H9 (cell line): ENCODE results near the gene OR52K1. TPM values are rescaled to one million over a fixed set of nuclear protein-coding genes. Genes with fewer than 3 reads are reported as not detected.
A peak's percentile ranks its signal among the peaks of the same experiment; 100 is the strongest.

Experiments
- DNase-seq: peaks from one replicate; pipeline ENCODE4 v3.0.0-alpha.2; 2017
- H2AFZ ChIP-seq: one replicate; pipeline ENCODE4 v1.6.1; 2013; ENCODE audit warnings: mild to moderate bottlenecking, low read length, control low read depth, moderate library complexity
- H2AK5ac ChIP-seq: 2 replicates; pipeline ENCODE4 v1.6.1; 2013; ENCODE audit warnings: low read length, control low read depth, mixed read lengths; ENCODE audit not compliant: insufficient read length
- H2BK120ac ChIP-seq: one replicate; pipeline ENCODE4 v1.6.1; 2013; ENCODE audit warnings: low read depth, mild to moderate bottlenecking, low read length, control low read depth, inconsistent platforms; ENCODE audit not compliant: poor library complexity, severe bottlenecking
- H2BK12ac ChIP-seq: 2 replicates; pipeline ENCODE4 v1.6.1; 2013; ENCODE audit warnings: low read length, control low read depth, mixed read lengths, low read depth; ENCODE audit not compliant: insufficient read length
- H2BK15ac ChIP-seq: 2 replicates; pipeline ENCODE4 v1.6.1; 2013; ENCODE audit warnings: low read depth, low read length, control low read depth
- H2BK20ac ChIP-seq: one replicate; pipeline ENCODE4 v1.6.1; 2013; ENCODE audit warnings: low read depth, mild to moderate bottlenecking, low read length, control low read depth, inconsistent platforms; ENCODE audit not compliant: poor library complexity, severe bottlenecking
- H2BK5ac ChIP-seq: 2 replicates; pipeline ENCODE4 v1.6.1; 2013; ENCODE audit warnings: low read length, control low read depth, mixed read lengths; ENCODE audit not compliant: insufficient read length
- H3K14ac ChIP-seq: 2 replicates; pipeline ENCODE4 v1.6.1; 2013; ENCODE audit warnings: low read length, control low read depth; ENCODE audit not compliant: insufficient read depth
- H3K18ac ChIP-seq: 2 replicates; pipeline ENCODE4 v1.6.1; 2013; ENCODE audit warnings: low read depth, mild to moderate bottlenecking, mixed read lengths, low read length, control low read depth; ENCODE audit not compliant: insufficient read length
- H3K23ac ChIP-seq: 2 replicates; pipeline ENCODE4 v1.6.1; 2013; ENCODE audit warnings: low read length, control low read depth, mixed read lengths, low read depth; ENCODE audit not compliant: insufficient read length
- H3K23me2 ChIP-seq: 2 replicates; pipeline ENCODE4 v1.6.1; 2013; ENCODE audit warnings: low read depth, mild to moderate bottlenecking, mixed read lengths, low read length, control low read depth; ENCODE audit not compliant: insufficient read length, poor library complexity, severe bottlenecking
- H3K27ac ChIP-seq: 2 replicates; pipeline ENCODE4 v1.5.1; 2013; ENCODE audit warnings: low read length, control low read depth, mixed read lengths, low read depth; ENCODE audit not compliant: insufficient read length
- H3K27me3 ChIP-seq: 2 replicates; pipeline ENCODE4 v1.6.1; 2013; ENCODE audit warnings: low read length, control low read depth, inconsistent platforms; ENCODE audit not compliant: insufficient read depth
- H3K4ac ChIP-seq: 2 replicates; pipeline ENCODE4 v1.6.1; 2013; ENCODE audit warnings: low read depth, mild to moderate bottlenecking, control low read depth, inconsistent platforms, low read length, moderate library complexity
- H3K4me1 ChIP-seq: 2 replicates; pipeline ENCODE4 v1.6.1; 2013; ENCODE audit warnings: low read length, control low read depth, inconsistent platforms; ENCODE audit not compliant: insufficient read depth
- H3K4me2 ChIP-seq: 2 replicates; pipeline ENCODE4 v1.6.1; 2013; ENCODE audit warnings: low read length, control low read depth, mixed read lengths; ENCODE audit not compliant: insufficient read length, insufficient read depth
- H3K56ac ChIP-seq: 2 replicates; pipeline ENCODE4 v1.6.1; 2013; ENCODE audit warnings: low read depth, mild to moderate bottlenecking, mixed read lengths, low read length, control low read depth; ENCODE audit not compliant: insufficient read length
- H3K79me1 ChIP-seq: 2 replicates; pipeline ENCODE4 v1.6.1; 2013; ENCODE audit warnings: low read depth, mild to moderate bottlenecking, moderate library complexity, low read length, control low read depth, inconsistent platforms; ENCODE audit not compliant: insufficient read depth, poor library complexity, severe bottlenecking
- H3K79me2 ChIP-seq: 2 replicates; pipeline ENCODE4 v1.6.1; 2013; ENCODE audit warnings: low read length, control low read depth, inconsistent platforms; ENCODE audit not compliant: insufficient read depth
- H3K9ac ChIP-seq: 2 replicates; pipeline ENCODE4 v1.6.1; 2013; ENCODE audit warnings: low read length, control low read depth, mixed read lengths; ENCODE audit not compliant: insufficient read length; ENCODE audit errors: extremely low read depth
- H3K9me3 ChIP-seq: one replicate; pipeline ENCODE4 v1.6.1; 2013; ENCODE audit warnings: low read depth, low read length, inconsistent platforms; ENCODE audit not compliant: control insufficient read depth
- H3T11ph ChIP-seq: one replicate; pipeline ENCODE4 v1.6.1; 2013; ENCODE audit warnings: mild to moderate bottlenecking, low read length, control low read depth, inconsistent platforms
- H4K20me1 ChIP-seq: one replicate; pipeline ENCODE4 v1.6.1; 2013; ENCODE audit not compliant: control insufficient read depth, insufficient read length, insufficient read depth
- H4K5ac ChIP-seq: 2 replicates; pipeline ENCODE4 v1.6.1; 2013; ENCODE audit warnings: low read depth, mild to moderate bottlenecking, mixed read lengths, low read length, control low read depth; ENCODE audit not compliant: insufficient read length
- H4K8ac ChIP-seq: replicated peaks from 2 replicates; pipeline ENCODE4 v1.6.1; 2013; ENCODE audit warnings: low read length, control low read depth, mixed read lengths, low read depth; ENCODE audit not compliant: insufficient read length
- H4K91ac ChIP-seq: 2 replicates; pipeline ENCODE4 v1.6.1; 2013; ENCODE audit warnings: low read depth, mild to moderate bottlenecking, moderate library complexity, mixed read lengths, low read length, control low read depth; ENCODE audit not compliant: insufficient read length
- H3K27ac Mint-ChIP-seq, 3 experiments: 2 replicates in 2 of 3; 3 replicates in 1 of 3; pipeline ENCODE4 v1.8.0; 2020 to 2021; ENCODE audit warnings: mixed read lengths in 3 of 3, mild to moderate bottlenecking in 1 of 3, moderate library complexity in 1 of 3
- H3K27me3 Mint-ChIP-seq: 2 replicates; pipeline ENCODE4 v1.8.0; 2021; ENCODE audit warnings: low read depth, mild to moderate bottlenecking, moderate library complexity, mixed read lengths
- H3K36me3 Mint-ChIP-seq, 3 experiments: 2 replicates in 2 of 3; 3 replicates in 1 of 3; pipeline ENCODE4 v1.8.0; 2020 to 2021; ENCODE audit warnings: low read depth in 3 of 3, mixed read lengths in 3 of 3; ENCODE audit not compliant: insufficient read depth in 1 of 3
- H3K4me1 Mint-ChIP-seq, 2 experiments: 2 replicates each; pipeline ENCODE4 v1.8.0; 2020; ENCODE audit warnings: mixed read lengths in 2 of 2
- H3K4me3 Mint-ChIP-seq, 2 experiments: 2 replicates in 1 of 2; 3 replicates in 1 of 2; pipeline ENCODE4 v1.8.0; 2020 to 2021; ENCODE audit warnings: mild to moderate bottlenecking in 2 of 2, mixed read lengths in 2 of 2, moderate library complexity in 1 of 2
- H3K9me3 Mint-ChIP-seq, 2 experiments: 2 replicates in 1 of 2; 3 replicates in 1 of 2; pipeline ENCODE4 v1.8.0; 2020; ENCODE audit warnings: mild to moderate bottlenecking in 2 of 2, mixed read lengths in 2 of 2, moderate library complexity in 1 of 2
- WGBS: extraction: QIAGEN DNeasy Blood & Tissue Kit; methylation state at CpG from one replicate; pipeline ENCODE4 v1.1.7; 2013; ENCODE audit warnings: missing lambda C conversion rate, low lambda C conversion rate, mixed read lengths; ENCODE audit not compliant: insufficient read length; ENCODE audit errors: extremely low coverage; 5-methylcytosine and 5-hydroxymethylcytosine counted together
- total RNA-seq: library from RNA; stranded (reverse); gene quantifications from 2 replicates; pipeline ENCODE4 v1.2.1, GENCODE V29; 2021
- TF ChIP-seq, protein P1 (sequence below): fragments of 200-600 bp; sonication (generic); conservative IDR thresholded peaks from 3 replicates; pipeline ENCODE4 v1.8.0; 2021; ENCODE audit warnings: antibody characterized with exemption, mild to moderate bottlenecking

Gene OR52K1
- total RNA-seq, 1 experiment from 2014 or later = not detected

DNA sequence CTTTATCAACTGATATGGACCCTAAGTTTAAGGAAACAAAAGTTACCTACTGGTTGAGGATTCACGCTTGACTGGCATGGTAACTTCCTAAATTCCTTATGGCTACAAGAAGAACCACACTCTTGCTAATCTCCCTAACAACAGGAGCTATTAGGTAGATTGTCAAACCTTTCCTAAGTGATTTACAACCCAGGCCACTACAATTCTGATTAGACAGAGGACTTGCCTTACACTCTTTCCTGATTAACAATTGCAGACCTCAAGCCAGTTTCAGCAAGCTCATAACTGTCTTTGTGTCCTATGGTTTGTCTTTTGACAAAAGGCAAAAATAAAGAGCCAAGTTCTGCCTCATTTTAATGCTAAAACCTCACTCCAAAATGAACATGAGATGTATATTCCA, 17.0 kb upstream of the OR52K1 start:
- no peak overlapping the region for H3K4ac ChIP-seq
- Mint-ChIP-seq H3K27ac (no peak overlapping the region), H3K4me1 (peaks cover 22 to 29% of the 10 kb centered on the region in 2 experiments), H3K9me3 (peaks cover 16 to 17% of the 10 kb centered on the region in 2 experiments), H3K4me3 (no peak overlapping the region), H3K36me3 (peaks cover 7 to 17% (median 15%) of the 10 kb centered on the region in 3 experiments; a peak in 6 of 7 replicates), H3K27me3 (peaks cover 5% of the 10 kb centered on the region; the same call in 1 of the 2 replicates)
- no peaks in the 10 kb centered on the region for H3K23me2 ChIP-seq
- no peaks in the 10 kb centered on the region for H4K20me1 ChIP-seq
- no peaks in the 10 kb centered on the region; the same call in 1 of the 2 replicates for H3K4me1 ChIP-seq
- no peak overlapping the region for H3K18ac ChIP-seq
- TF ChIP-seq, protein P1, sequence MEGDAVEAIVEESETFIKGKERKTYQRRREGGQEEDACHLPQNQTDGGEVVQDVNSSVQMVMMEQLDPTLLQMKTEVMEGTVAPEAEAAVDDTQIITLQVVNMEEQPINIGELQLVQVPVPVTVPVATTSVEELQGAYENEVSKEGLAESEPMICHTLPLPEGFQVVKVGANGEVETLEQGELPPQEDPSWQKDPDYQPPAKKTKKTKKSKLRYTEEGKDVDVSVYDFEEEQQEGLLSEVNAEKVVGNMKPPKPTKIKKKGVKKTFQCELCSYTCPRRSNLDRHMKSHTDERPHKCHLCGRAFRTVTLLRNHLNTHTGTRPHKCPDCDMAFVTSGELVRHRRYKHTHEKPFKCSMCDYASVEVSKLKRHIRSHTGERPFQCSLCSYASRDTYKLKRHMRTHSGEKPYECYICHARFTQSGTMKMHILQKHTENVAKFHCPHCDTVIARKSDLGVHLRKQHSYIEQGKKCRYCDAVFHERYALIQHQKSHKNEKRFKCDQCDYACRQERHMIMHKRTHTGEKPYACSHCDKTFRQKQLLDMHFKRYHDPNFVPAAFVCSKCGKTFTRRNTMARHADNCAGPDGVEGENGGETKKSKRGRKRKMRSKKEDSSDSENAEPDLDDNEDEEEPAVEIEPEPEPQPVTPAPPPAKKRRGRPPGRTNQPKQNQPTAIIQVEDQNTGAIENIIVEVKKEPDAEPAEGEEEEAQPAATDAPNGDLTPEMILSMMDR = no peak
- H4K8ac ChIP-seq = no peak overlapping the region
- H3K4me2 ChIP-seq = no peak overlapping the region
- no peak overlapping the region for H2AK5ac ChIP-seq
- H3K23ac ChIP-seq = no peak overlapping the region
- no peak overlapping the region for H3K14ac ChIP-seq
- H3K9ac ChIP-seq = no peak overlapping the region
- H3K27ac ChIP-seq = peak overlapping the region; percentile 39
- no peak overlapping the region for H4K5ac ChIP-seq
- no peaks in the 10 kb centered on the region for H3K79me2 ChIP-seq
- no peak overlapping the region for H2BK15ac ChIP-seq
- H2BK20ac ChIP-seq = no peak overlapping the region
- no peak overlapping the region for H4K91ac ChIP-seq
- no CpG with 5 or more reads among the region's 1 CpG for WGBS
- no peak overlapping the region for H2BK120ac ChIP-seq
- no peak overlapping the region for H2BK5ac ChIP-seq
- no peak overlapping the region for H2AFZ ChIP-seq
- H2BK12ac ChIP-seq = no peak overlapping the region
- H3K79me1 ChIP-seq = no peaks in the 10 kb centered on the region
- no peaks in the 10 kb centered on the region for H3K9me3 ChIP-seq
- H3K56ac ChIP-seq = no peak overlapping the region
- no peak overlapping the region for H3T11ph ChIP-seq
- H3K27me3 ChIP-seq = no peaks in the 10 kb centered on the region
- DNase-seq = no peak
